LNCaP clone FGC (cell line): Measurements from ENCODE around the gene DGKB.
A peak's percentile ranks its signal among the peaks of the same experiment; 100 is the strongest.

Experiments used
- DNase-seq: peaks from one replicate; pipeline ENCODE4 v3.0.0-alpha.2; 2011; ENCODE audit warnings: low read depth
- H3K4me3 ChIP-seq: 2 replicates; pipeline ENCODE4 v1.5.1; 2011; ENCODE audit warnings: mild to moderate bottlenecking, low read depth, low read length, control low read depth
- CTCF ChIP-seq: IDR thresholded peaks from 2 replicates; pipeline ENCODE4 v1.5.1; 2012; ENCODE audit warnings: mild to moderate bottlenecking; ENCODE audit not compliant: control insufficient read depth, insufficient read depth; ENCODE audit errors: extremely low read depth

DGKB gene

GRCh38 chr7:14457568-14458453, 444.7 kb downstream of the DGKB start:
- H3K4me3 ChIP-seq = no peak overlapping the region
- peak; percentile 85 for TF ChIP-seq CTCF
- DNase-seq = peak; percentile 54

- H3K4me3 ChIP-seq = no peak overlapping the region
- DNase-seq = no peak
- TF ChIP-seq CTCF = no peak
Observed at GRCh38 chr7:14449291-14449690, 453.3 kb downstream of the DGKB start.

GRCh38 chr7:14446829-14447228, 455.7 kb downstream of the DGKB start:
- no peak for DNase-seq
- no peak overlapping the region for H3K4me3 ChIP-seq
- TF ChIP-seq CTCF = no peak

GRCh38 chr7:14446219-14446618, 456.3 kb downstream of the DGKB start:
- no peak for DNase-seq
- TF ChIP-seq CTCF = no peak
- H3K4me3 ChIP-seq = no peak overlapping the region

GRCh38 chr7:14438366-14438765, 464.2 kb downstream of the DGKB start:
- TF ChIP-seq CTCF = no peak
- no peak overlapping the region for H3K4me3 ChIP-seq
- DNase-seq = no peak

- no peak for DNase-seq
- TF ChIP-seq CTCF = no peak
- no peak overlapping the region for H3K4me3 ChIP-seq
Observed at GRCh38 chr7:14436878-14437277, 465.7 kb downstream of the DGKB start.

GRCh38 chr7:14432924-14433323, 469.6 kb downstream of the DGKB start:
- DNase-seq = no peak
- TF ChIP-seq CTCF = no peak
- no peak overlapping the region for H3K4me3 ChIP-seq
